22Rv1 (cell line): ENCODE measurements around the gene CYP27A1.
A peak's percentile ranks its signal among the peaks of the same experiment; 100 is the strongest.

Source experiments
- H3K27ac ChIP-seq: fragments of 450-650 bp; 2 replicates; pipeline ENCODE4 v1.5.1; 2017
- CTCF ChIP-seq: fragments of 450-650 bp; IDR thresholded peaks from 2 replicates; pipeline ENCODE4 v1.5.1; 2017; ENCODE audit warnings: mild to moderate bottlenecking
- ZFX ChIP-seq: fragments of 450-650 bp; IDR thresholded peaks from 2 replicates; pipeline ENCODE4 v1.6.1; 2017; ENCODE audit warnings: antibody characterized with exemption, borderline replicate concordance

CYP27A1 gene

GRCh38 chr2:218781691-218782527 lies at the start of gene CYP27A1:
CYP27A1 (plus strand) TSS chr2:218782147; CDS start chr2:218782183, 36 bp downstream.
- TF ChIP-seq CTCF, result no peak
- no peak for TF ChIP-seq ZFX
- H3K27ac ChIP-seq, result peak within 1 kb of the TSS; percentile 46

DNA sequence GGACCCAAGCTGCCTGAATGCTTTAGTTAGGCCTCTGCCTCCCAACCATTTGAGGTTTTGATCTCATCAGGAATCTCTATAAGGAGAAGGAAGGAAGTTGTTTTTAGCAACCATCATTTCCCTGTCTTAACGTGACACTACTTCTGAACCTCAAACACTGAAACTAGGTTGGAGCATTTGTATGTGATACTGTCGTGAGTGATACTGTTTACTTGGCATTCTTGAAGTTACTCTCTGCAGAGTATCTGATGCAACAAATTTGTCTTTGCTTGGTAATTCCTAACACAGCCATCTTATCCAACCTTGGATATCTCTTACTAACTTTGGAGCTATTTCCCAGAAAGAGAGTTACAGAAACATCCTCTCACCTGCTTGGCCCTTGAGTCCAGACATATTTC lies 49.2 kb upstream of the CYP27A1 start:
- TF ChIP-seq ZFX (no peak), CTCF (no peak)
- H3K27ac ChIP-seq, result no peak overlapping the region

GRCh38 chr2:218733171-218734021 lies 48.6 kb upstream of the CYP27A1 start:
- no peak overlapping the region for H3K27ac ChIP-seq
- TF ChIP-seq CTCF, result no peak
- no peak for TF ChIP-seq ZFX

DNA sequence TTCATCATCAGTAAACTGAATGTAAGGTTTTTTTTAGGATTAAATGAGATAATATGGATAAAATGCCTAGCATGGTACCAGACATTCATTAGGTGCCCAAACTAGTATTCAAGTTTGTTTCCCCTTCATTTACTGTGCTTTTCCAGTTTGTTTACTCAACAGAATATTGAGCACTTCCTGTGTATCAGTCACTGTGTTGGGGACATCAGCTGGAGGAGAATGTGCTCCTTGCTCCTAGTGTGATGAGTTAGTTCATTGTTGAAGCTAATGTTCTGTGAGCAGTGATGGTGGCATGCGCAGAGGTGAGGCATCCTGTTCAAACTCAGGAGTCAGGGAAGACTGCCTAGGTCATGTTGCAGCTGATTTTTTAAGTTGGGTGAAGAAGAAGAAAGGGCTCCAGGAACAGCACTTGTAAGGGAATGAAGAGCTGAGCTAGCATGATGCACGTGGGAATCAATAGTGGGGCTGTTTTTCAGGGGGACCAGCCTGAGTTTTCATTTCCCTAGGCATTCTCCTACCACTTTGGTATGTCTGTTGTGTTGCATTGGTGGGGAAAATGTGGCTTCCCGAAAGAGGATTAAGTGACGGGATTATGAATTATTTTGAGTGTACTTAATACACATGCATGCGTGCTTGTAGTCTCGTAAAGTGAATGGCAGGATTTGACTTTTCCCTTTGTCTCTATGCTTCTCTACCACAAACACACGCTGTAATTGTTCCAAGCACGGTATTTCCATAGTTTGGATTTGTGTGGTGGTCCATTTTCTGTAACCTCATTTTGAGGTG lies 47.6 kb upstream of the CYP27A1 start:
- no peak overlapping the region for H3K27ac ChIP-seq
- TF ChIP-seq CTCF (no peak), ZFX (no peak)

DNA sequence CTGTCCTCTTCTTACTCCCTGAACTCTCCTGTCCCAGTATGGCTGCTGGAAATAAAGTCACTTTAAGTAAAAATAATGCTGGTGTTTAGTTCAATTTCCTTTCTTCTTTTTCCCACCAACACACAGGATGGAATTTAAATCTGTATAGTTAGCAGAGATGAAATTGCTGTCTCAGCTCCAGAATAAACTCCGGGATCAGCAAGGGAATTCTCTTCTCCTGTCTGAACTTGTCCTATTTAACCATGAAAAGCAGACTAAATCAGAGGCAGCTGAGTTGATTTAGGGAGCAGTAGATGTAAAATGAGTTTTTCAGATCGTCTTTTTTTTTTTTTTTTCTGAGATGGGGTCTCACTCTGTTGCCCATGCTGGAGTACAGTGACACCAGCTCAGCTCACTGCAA lies 45.4 kb upstream of the CYP27A1 start:
- no peak overlapping the region for H3K27ac ChIP-seq

DNA sequence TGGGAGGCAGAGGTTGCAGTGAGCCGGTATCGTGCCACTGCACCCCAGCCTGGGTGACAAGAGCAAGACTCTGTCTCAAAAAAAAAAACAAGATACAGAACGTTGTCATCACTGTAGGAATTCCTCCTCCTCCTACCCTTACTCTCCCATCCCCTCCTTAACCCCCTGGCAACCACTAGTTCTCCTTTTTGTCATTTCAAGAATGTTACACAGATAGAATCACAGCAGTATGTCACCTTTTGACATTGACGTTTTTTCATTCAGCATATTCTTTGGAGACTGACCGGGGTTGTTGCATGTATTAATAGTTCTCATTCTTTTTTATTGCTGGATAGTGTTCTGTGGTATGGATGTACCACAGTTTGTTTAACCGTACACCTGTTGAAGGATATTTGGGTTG lies 38.9 kb upstream of the CYP27A1 start:
- TF ChIP-seq ZFX (no peak), CTCF (no peak)
- H3K27ac ChIP-seq, result no peak overlapping the region

More for the DNA sequence above, 45.4 kb upstream of the CYP27A1 start:
- TF ChIP-seq CTCF (no peak), ZFX (no peak)
